NT2/D1 (cell line): ENCODE measurements around the gene SEL1L2.

Experiments used
- SUZ12 ChIP-seq: IDR thresholded peaks from 2 replicates; pipeline ENCODE4 v1.6.1; 2011; ENCODE audit not compliant: insufficient read length, insufficient read depth; ENCODE audit errors: extremely low read depth
- YY1 ChIP-seq: IDR thresholded peaks from 2 replicates; pipeline ENCODE4 v1.6.1; 2011; ENCODE audit not compliant: insufficient read length, insufficient read depth
- ZNF274 ChIP-seq: IDR thresholded peaks from 2 replicates; pipeline ENCODE4 v1.6.1; 2011; ENCODE audit warnings: mild to moderate bottlenecking, low read depth, low read length

- TF ChIP-seq YY1, result no peak
- TF ChIP-seq ZNF274, result no peak
- TF ChIP-seq SUZ12, result no peak
Measured at GRCh38 chr20:13891575-13891974, 98.8 kb downstream of the SEL1L2 start.
